ENCODE data around the gene MESP2. TPM values are rescaled to one million over a fixed set of nuclear protein-coding genes. Genes with fewer than 3 reads are reported as not detected.

Gene MESP2
- total RNA-seq, 2 experiments from 2014 or later, result not detected

DNA sequence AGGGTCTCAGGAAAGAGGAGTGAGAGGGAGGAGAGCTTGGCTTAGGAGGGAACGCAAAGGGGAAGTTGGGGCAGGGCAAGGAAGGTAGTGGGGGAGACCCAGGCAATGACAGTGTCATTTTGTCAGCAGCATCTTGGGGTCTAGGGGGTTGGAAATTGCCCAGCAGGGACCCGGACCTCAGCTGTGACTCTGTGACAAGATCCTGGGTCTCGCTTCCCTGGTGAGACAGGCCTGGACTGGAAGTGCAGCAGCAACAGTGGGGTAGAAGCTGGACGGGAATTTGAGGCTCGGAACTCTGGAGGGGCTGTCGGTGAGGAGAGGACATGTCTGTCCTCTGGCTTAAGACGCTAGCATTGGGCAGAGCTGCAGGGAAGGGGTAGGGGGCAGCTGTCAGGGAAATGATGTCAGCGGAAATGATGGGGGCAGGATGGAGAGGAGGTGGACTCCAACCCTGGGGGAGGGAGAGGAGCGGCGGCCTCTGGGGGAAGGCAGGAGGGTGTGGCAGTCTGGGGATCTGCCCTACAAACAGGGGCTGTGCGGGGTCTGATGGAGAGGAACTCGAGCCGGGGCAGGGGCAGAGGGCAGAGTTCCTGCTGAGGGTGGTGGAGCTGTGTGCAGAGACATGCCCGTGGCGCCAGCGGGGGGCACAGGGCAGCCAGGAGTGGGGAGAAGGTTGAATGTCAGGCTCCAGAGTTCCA lies 26.2 kb downstream of the MESP2 start:
- no peaks in the 10 kb centered on the region for H3K36me3 ChIP-seq (ENCODE audit: insufficient read depth, low read length)
- ATAC-seq (ENCODE audit: poor library complexity), result no peak
- Mint-ChIP-seq H3K27me3 (peaks cover 17% of the 10 kb centered on the region), H3K4me1 (ENCODE audit: low read depth) (no peaks in the 10 kb centered on the region), H3K4me3 (no peak overlapping the region), H3K36me3 (ENCODE audit: low read depth) (no peaks in the 10 kb centered on the region), H3K9me3 (no peaks in the 10 kb centered on the region), H3K27ac (no peak overlapping the region)
- POLR2A ChIA-PET, result no interaction called here
- H3K4me1 ChIP-seq (ENCODE audit: insufficient read depth, low read length), result no peaks in the 10 kb centered on the region
- H3K27ac ChIP-seq (ENCODE audit: low read depth in 1 of 2, low read length in 2 of 2), result no peak overlapping the region
- TF ChIP-seq, protein P1, sequence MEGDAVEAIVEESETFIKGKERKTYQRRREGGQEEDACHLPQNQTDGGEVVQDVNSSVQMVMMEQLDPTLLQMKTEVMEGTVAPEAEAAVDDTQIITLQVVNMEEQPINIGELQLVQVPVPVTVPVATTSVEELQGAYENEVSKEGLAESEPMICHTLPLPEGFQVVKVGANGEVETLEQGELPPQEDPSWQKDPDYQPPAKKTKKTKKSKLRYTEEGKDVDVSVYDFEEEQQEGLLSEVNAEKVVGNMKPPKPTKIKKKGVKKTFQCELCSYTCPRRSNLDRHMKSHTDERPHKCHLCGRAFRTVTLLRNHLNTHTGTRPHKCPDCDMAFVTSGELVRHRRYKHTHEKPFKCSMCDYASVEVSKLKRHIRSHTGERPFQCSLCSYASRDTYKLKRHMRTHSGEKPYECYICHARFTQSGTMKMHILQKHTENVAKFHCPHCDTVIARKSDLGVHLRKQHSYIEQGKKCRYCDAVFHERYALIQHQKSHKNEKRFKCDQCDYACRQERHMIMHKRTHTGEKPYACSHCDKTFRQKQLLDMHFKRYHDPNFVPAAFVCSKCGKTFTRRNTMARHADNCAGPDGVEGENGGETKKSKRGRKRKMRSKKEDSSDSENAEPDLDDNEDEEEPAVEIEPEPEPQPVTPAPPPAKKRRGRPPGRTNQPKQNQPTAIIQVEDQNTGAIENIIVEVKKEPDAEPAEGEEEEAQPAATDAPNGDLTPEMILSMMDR (IDR thresholded peaks at IDR 0.05), result no peak
- DNase-seq, result no peak
- no peaks in the 10 kb centered on the region for H3K27me3 ChIP-seq (ENCODE audit: control insufficient read depth in 1 of 2, insufficient read depth in 2 of 2, low read length in 2 of 2)
- H3K9me3 ChIP-seq (ENCODE audit: control insufficient read depth in 1 of 2, insufficient read depth in 1 of 2, low read length in 2 of 2), result peaks cover 0 to 6% of the 10 kb centered on the region in 2 experiments
- no peak overlapping the region for H3K4me3 ChIP-seq (ENCODE audit: low read length)
- intact Hi-C loops (cut with DNase I, micrococcal nuclease), result no loop called here
- CTCF ChIA-PET, result no interaction called here

DNA sequence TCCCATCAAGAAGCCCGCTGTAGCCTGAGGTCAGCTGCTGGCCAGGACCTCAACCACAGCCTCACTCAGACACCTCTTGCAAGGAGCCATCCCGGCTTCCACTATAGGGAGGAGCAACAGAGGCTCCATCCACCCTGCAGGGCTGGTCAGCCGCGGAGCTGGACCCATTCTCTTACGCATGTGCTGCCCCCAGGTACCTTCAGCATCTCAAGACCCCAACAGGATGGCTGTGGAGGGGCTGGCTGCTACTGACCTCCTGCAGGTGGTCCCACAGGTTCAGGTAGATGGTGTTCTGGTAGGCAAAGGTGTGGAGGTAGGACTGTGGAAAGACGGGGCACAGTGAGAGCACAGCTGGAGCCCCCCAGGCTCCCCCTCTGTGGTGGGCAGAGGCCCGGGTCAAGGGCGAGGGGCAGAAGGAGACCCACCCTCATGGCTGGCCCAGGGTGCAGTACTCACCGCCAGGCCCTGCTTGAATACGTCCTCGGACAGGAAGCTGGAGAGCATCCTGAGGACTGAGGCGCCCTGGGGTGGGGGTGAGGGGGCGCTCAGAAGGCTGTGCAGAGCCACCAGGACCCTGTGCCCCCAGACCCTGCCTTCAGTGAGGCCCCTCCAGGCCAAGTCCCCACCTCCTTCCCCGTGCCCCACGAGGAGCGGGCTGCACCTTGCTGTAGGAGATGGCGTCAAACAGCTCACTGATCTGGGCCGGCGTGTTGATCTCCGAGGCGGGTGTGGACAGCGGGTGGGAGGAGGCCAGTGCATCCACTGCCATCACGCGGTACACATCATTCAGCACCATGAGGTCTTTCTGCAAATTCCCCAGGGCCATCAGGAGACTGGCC lies 27.1 kb downstream of the MESP2 start:
- intact Hi-C loops (cut with DNase I, micrococcal nuclease), result no loop called here
- no peaks in the 10 kb centered on the region for H3K4me1 ChIP-seq (ENCODE audit: insufficient read depth, low read length)
- ChIA-PET CTCF (no interaction called here), POLR2A (no interaction called here)
- peaks cover 0 to 6% of the 10 kb centered on the region in 2 experiments for H3K9me3 ChIP-seq (ENCODE audit: control insufficient read depth in 1 of 2, insufficient read depth in 1 of 2, low read length in 2 of 2)
- TF ChIP-seq, protein P1 (IDR thresholded peaks at IDR 0.05), result no peak
- no peaks in the 10 kb centered on the region for H3K9me3 Mint-ChIP-seq
- peaks cover 17% of the 10 kb centered on the region for H3K27me3 Mint-ChIP-seq
- ATAC-seq (ENCODE audit: poor library complexity) (no peak), DNase-seq (peak in 1 of 14 experiments; percentile 11)
- no peak overlapping the region for H3K27ac Mint-ChIP-seq
- no peaks in the 10 kb centered on the region for H3K36me3 ChIP-seq (ENCODE audit: insufficient read depth, low read length)
- no peaks in the 10 kb centered on the region for H3K4me1 Mint-ChIP-seq (ENCODE audit: low read depth)
- no peak overlapping the region for H3K4me3 ChIP-seq (ENCODE audit: low read length)
- H3K36me3 Mint-ChIP-seq (ENCODE audit: low read depth), result no peaks in the 10 kb centered on the region
- no peak overlapping the region for H3K27ac ChIP-seq (ENCODE audit: low read depth in 1 of 2, low read length in 2 of 2)
- no peak overlapping the region for H3K4me3 Mint-ChIP-seq
- H3K27me3 ChIP-seq (ENCODE audit: control insufficient read depth in 1 of 2, insufficient read depth in 2 of 2, low read length in 2 of 2), result no peaks in the 10 kb centered on the region

DNA sequence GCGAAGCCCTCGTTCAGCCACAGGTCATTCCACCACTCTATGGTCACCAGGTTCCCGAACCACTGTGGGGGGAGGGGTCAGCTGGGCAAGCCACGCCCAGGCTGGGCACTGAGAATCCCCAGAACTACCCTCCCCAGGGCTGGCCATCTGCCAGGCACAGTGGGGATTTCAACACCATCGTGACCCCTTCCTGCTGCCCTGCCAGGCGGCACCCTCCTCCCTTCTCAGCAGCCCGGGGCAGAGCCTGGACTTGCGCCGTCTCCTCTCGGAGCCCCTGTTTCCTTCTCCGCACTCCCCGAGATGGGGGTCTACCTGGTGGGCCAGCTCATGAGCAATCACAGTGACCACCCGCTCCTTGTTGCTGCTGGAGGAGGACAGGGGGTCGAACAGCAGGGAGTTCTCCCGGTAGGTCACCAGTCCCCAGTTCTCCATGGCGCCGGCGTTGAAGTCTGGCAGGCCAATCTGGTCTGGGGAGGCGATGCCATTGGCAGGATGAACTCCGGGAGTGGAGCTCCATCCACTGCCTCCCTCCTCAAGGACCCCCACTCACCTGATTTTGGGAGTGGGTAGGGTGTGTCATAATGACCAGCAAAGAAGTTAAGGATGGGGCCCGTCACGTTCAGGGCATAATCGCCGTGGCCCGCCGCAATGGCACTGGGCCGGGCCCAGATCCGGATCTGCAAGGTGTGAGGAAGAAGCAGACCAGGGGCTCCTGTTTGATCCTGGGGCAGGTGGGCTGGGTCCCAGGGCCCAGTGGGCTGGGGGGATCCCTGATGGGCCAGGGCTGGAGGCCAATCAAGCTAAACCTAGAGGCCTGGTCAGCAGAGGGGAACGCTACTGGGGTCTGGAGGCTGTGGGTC lies 28.0 kb downstream of the MESP2 start:
- Histone ChIP-seq H3K27ac (ENCODE audit: low read depth in 1 of 2, low read length in 2 of 2) (no peak overlapping the region), H3K9me3 (ENCODE audit: control insufficient read depth in 1 of 2, insufficient read depth in 1 of 2, low read length in 2 of 2) (peaks cover 0 to 3% of the 10 kb centered on the region in 2 experiments), H3K27me3 (ENCODE audit: control insufficient read depth in 1 of 2, insufficient read depth in 2 of 2, low read length in 2 of 2) (no peaks in the 10 kb centered on the region), H3K4me3 (ENCODE audit: low read length) (no peak overlapping the region), H3K4me1 (ENCODE audit: insufficient read depth, low read length) (no peaks in the 10 kb centered on the region), H3K36me3 (ENCODE audit: insufficient read depth, low read length) (no peaks in the 10 kb centered on the region)
- TF ChIP-seq, protein P1 (IDR thresholded peaks at IDR 0.05), result no peak
- Mint-ChIP-seq H3K4me1 (ENCODE audit: low read depth) (no peaks in the 10 kb centered on the region), H3K4me3 (no peak overlapping the region), H3K9me3 (no peaks in the 10 kb centered on the region), H3K27me3 (peaks cover 17% of the 10 kb centered on the region), H3K36me3 (ENCODE audit: low read depth) (no peaks in the 10 kb centered on the region), H3K27ac (no peak overlapping the region)
- intact Hi-C loops (cut with DNase I, micrococcal nuclease), result no loop called here
- ATAC-seq (ENCODE audit: poor library complexity) (no peak), DNase-seq (peak in 1 of 14 experiments; percentile 32)
- POLR2A ChIA-PET, result no interaction called here
- CTCF ChIA-PET, result no interaction called here
